ENCODE data around the gene SOWAHB. TPM values are rescaled to one million over a fixed set of nuclear protein-coding genes. Genes with fewer than 3 reads are reported as not detected.

The SOWAHB gene
- total RNA-seq, 6 donors from 2014 or later, result 1.3 to 8.4 (median 3.4) TPM

GRCh38 chr4:76895619-76896018 lies 2.3 kb downstream of the SOWAHB start:
- no peak for DNase-seq
- 96 to 100% methylated on average over 2 to 6 of the region's 6 CpGs for WGBS, 2 donors
- TF ChIP-seq POLR2AphosphoS5 (IDR thresholded peaks at IDR 0.05), result no peak
- TF ChIP-seq EP300 (IDR thresholded peaks at IDR 0.05), result no peak
- TF ChIP-seq CTCF (IDR thresholded peaks at IDR 0.05), result no peak
- TF ChIP-seq POLR2A (IDR thresholded peaks at IDR 0.05), result no peak
- no peaks in the 10 kb centered on the region for H3K9me3 ChIP-seq
- H3K36me3 ChIP-seq, result no peaks in the 10 kb centered on the region
- H3K4me1 ChIP-seq, result peaks cover 15 to 25% (median 23%) of the 10 kb centered on the region in 4 donors
- H3K27ac ChIP-seq, result no peak overlapping the region
- peaks cover 0 to 22% (median 9%) of the 10 kb centered on the region in 4 donors for H3K27me3 ChIP-seq
- ATAC-seq (ENCODE audit: low FRiP score in 2 of 2), result no peak
- H3K4me3 ChIP-seq, result no peak overlapping the region

GRCh38 chr4:76894537-76895255 lies 3.2 kb downstream of the SOWAHB start:
- TF ChIP-seq POLR2AphosphoS5 (IDR thresholded peaks at IDR 0.05) (no peak), POLR2A (IDR thresholded peaks at IDR 0.05) (no peak), EP300 (IDR thresholded peaks at IDR 0.05) (no peak)
- H3K36me3 ChIP-seq, result no peaks in the 10 kb centered on the region
- H3K4me1 ChIP-seq, result peaks cover 15 to 25% (median 23%) of the 10 kb centered on the region in 4 donors
- H3K9me3 ChIP-seq, result no peaks in the 10 kb centered on the region
- peaks cover 0 to 22% (median 9%) of the 10 kb centered on the region in 4 donors for H3K27me3 ChIP-seq
- no peak overlapping the region for H3K27ac ChIP-seq
- DNase-seq, result no peak
- H3K4me3 ChIP-seq, result no peak overlapping the region
- 69 to 71% methylated on average over 6 of the region's 6 CpGs for WGBS, 2 donors
- ATAC-seq (ENCODE audit: low FRiP score in 2 of 2), result no peak

- TF ChIP-seq CTCF (IDR thresholded peaks at IDR 0.05) (no peak), EP300 (IDR thresholded peaks at IDR 0.05) (no peak), POLR2A (IDR thresholded peaks at IDR 0.05) (no peak), POLR2AphosphoS5 (IDR thresholded peaks at IDR 0.05) (no peak)
- H3K4me3 ChIP-seq, result no peak overlapping the region
- peak; percentile 37 to 78 for ATAC-seq (ENCODE audit: low FRiP score in 2 of 2)
Observed at GRCh38 chr4:76892601-76893000, 5.3 kb downstream of the SOWAHB start.

GRCh38 chr4:76892001-76892400 lies 5.9 kb downstream of the SOWAHB start:
- Histone ChIP-seq H3K9me3 (no peaks in the 10 kb centered on the region), H3K4me1 (peaks cover 3 to 10% (median 6%) of the 10 kb centered on the region in 4 donors), H3K4me3 (no peak overlapping the region), H3K27me3 (peaks cover 0 to 11% (median 4%) of the 10 kb centered on the region in 4 donors), H3K36me3 (no peaks in the 10 kb centered on the region), H3K27ac (no peak overlapping the region)
- no peak for TF ChIP-seq CTCF (IDR thresholded peaks at IDR 0.05)
- no peak for TF ChIP-seq POLR2AphosphoS5 (IDR thresholded peaks at IDR 0.05)
- no peak for DNase-seq
- WGBS, 2 donors, result 19 to 24% methylated on average over 1 of the region's 1 CpG
- no peak for ATAC-seq (ENCODE audit: low FRiP score in 2 of 2)

More at GRCh38 chr4:76892601-76893000, 5.3 kb downstream of the SOWAHB start:
- Histone ChIP-seq H3K36me3 (no peaks in the 10 kb centered on the region), H3K9me3 (no peaks in the 10 kb centered on the region), H3K4me1 (peaks cover 9 to 16% (median 12%) of the 10 kb centered on the region in 4 donors), H3K27me3 (peaks cover 0 to 17% (median 7%) of the 10 kb centered on the region in 4 donors), H3K27ac (no peak overlapping the region)
- WGBS, 2 donors, result 58 to 71% methylated on average over 3 of the region's 3 CpGs
- peak in 1 of 2 donors; percentile 44 for DNase-seq

GRCh38 chr4:76886848-76887441 lies 11.0 kb downstream of the SOWAHB start:
- H3K4me1 ChIP-seq, result no peaks in the 10 kb centered on the region
- H3K27me3 ChIP-seq, result no peaks in the 10 kb centered on the region
- no peak overlapping the region for H3K4me3 ChIP-seq
- H3K9me3 ChIP-seq, result no peaks in the 10 kb centered on the region
- TF ChIP-seq CTCF (IDR thresholded peaks at IDR 0.05) (no peak), EP300 (IDR thresholded peaks at IDR 0.05) (no peak), POLR2A (IDR thresholded peaks at IDR 0.05) (no peak), POLR2AphosphoS5 (IDR thresholded peaks at IDR 0.05) (no peak)
- no peak overlapping the region for H3K27ac ChIP-seq
- 91 to 96% methylated on average over 5 to 7 of the region's 7 CpGs for WGBS, 2 donors
- ATAC-seq (ENCODE audit: low FRiP score in 2 of 2), result no peak
- no peak for DNase-seq
- H3K36me3 ChIP-seq, result no peaks in the 10 kb centered on the region

All from upper lobe of left lung (tissue), 6 donors.